SU-DHL-6 (cell line): ENCODE results near the gene RGMA.

Experiments used
- H2AFZ ChIP-seq: fragments of 200-600 bp; sonication (generic); 2 replicates; pipeline ENCODE4 v1.6.1; 2014; ENCODE audit warnings: low read depth, mild to moderate bottlenecking, moderate library complexity, mixed read lengths, antibody characterized with exemption, low read length; ENCODE audit not compliant: severe bottlenecking
- H3F3A ChIP-seq: fragments of 200-600 bp; shearing (Covaris generic); 2 replicates; pipeline ENCODE4 v1.6.0; 2016; ENCODE audit warnings: antibody characterized with exemption, mild to moderate bottlenecking; ENCODE audit not compliant: insufficient read depth
- H3K27ac ChIP-seq: fragments of 200-600 bp; sonication (generic); 2 replicates; pipeline ENCODE4 v1.5.1; 2016; ENCODE audit warnings: low read depth, mild to moderate bottlenecking, low read length, moderate library complexity, mixed read lengths
- H3K27me3 ChIP-seq: fragments of 200-600 bp; sonication (generic), shearing (Covaris generic); 2 replicates; pipeline ENCODE4 v1.6.0; 2014; ENCODE audit warnings: mild to moderate bottlenecking, low read length
- H3K36me3 ChIP-seq: fragments of 200-600 bp; sonication (generic); 2 replicates; pipeline ENCODE4 v1.6.1; 2014; ENCODE audit warnings: mild to moderate bottlenecking, low read length, mixed read lengths
- H3K4me2 ChIP-seq: fragments of 300-600, 200-600 bp; shearing (Covaris generic), sonication (generic); 2 replicates; pipeline ENCODE4 v1.6.0; 2014; ENCODE audit warnings: low read length, low read depth, mild to moderate bottlenecking; ENCODE audit not compliant: poor library complexity, severe bottlenecking
- H3K4me3 ChIP-seq: fragments of 200-600 bp; sonication (generic); 2 replicates; pipeline ENCODE4 v1.5.1; 2014; ENCODE audit warnings: antibody characterized with exemption, low read length, mild to moderate bottlenecking, mixed read lengths; ENCODE audit not compliant: insufficient read depth, poor library complexity, severe bottlenecking
- H3K79me2 ChIP-seq: fragments of 200-600 bp; sonication (generic); 2 replicates; pipeline ENCODE4 v1.6.1; 2014; ENCODE audit warnings: mild to moderate bottlenecking, low read length, moderate library complexity; ENCODE audit not compliant: insufficient read depth
- H3K9ac ChIP-seq: fragments of 200-600 bp; sonication (generic); 2 replicates; pipeline ENCODE4 v1.7.0; 2014; ENCODE audit warnings: mild to moderate bottlenecking, low read length
- H3K9me2 ChIP-seq: fragments of 200-600 bp; sonication (generic); replicated peaks from 2 replicates; pipeline ENCODE4 v1.6.1; 2014; ENCODE audit warnings: low read length; ENCODE audit not compliant: insufficient read depth
- H3K9me3 ChIP-seq: fragments of 200-600 bp; sonication (generic); 2 replicates; pipeline ENCODE4 v1.6.1; 2014; ENCODE audit warnings: low read length, mixed read lengths; ENCODE audit not compliant: insufficient read depth
- H4K20me1 ChIP-seq: fragments of 200-600 bp; sonication (generic); 2 replicates; pipeline ENCODE4 v1.6.1; 2014; ENCODE audit warnings: low read depth, mild to moderate bottlenecking, antibody characterized with exemption, low read length, moderate library complexity, mixed read lengths
- CTCF ChIP-seq: fragments of 200-600 bp; sonication (generic); IDR thresholded peaks from one replicate; pipeline ENCODE4 v1.5.1; 2017; ENCODE audit warnings: antibody characterized with exemption, mild to moderate bottlenecking, low read length, moderate library complexity; ENCODE audit not compliant: insufficient read depth, poor library complexity, severe bottlenecking
- EZH2phosphoT487 ChIP-seq: fragments of 200-600 bp; sonication (generic), shearing (Covaris generic); conservative IDR thresholded peaks from 2 replicates; pipeline ENCODE4 v1.6.1; 2018; ENCODE audit warnings: mild to moderate bottlenecking, antibody characterized with exemption, low read length, moderate library complexity, mixed read lengths

RGMA gene

GRCh38 chr15:93070551-93071296 is 18.3 kb downstream of the RGMA start:
- no peaks in the 10 kb centered on the region for H3K27me3 ChIP-seq
- H3K9me2 ChIP-seq = no peaks in the 10 kb centered on the region
- H4K20me1 ChIP-seq = no peaks in the 10 kb centered on the region
- no peaks in the 10 kb centered on the region for H3K79me2 ChIP-seq
- H3K4me2 ChIP-seq = no peak overlapping the region
- TF ChIP-seq CTCF = no peak
- no peak for TF ChIP-seq EZH2phosphoT487
- no peak overlapping the region for H3K4me3 ChIP-seq
- no peak overlapping the region for H3K27ac ChIP-seq
- no peaks in the 10 kb centered on the region for H3F3A ChIP-seq
- no peaks in the 10 kb centered on the region for H3K36me3 ChIP-seq
- H3K9me3 ChIP-seq = no peaks in the 10 kb centered on the region
- H3K9ac ChIP-seq = no peak overlapping the region
- no peak overlapping the region for H2AFZ ChIP-seq

GRCh38 chr15:93070132-93070531 is 18.9 kb downstream of the RGMA start:
- H3K27ac ChIP-seq = no peak overlapping the region
- TF ChIP-seq CTCF (no peak), EZH2phosphoT487 (no peak)
- no peak overlapping the region for H2AFZ ChIP-seq
- H3K27me3 ChIP-seq = no peaks in the 10 kb centered on the region
- no peaks in the 10 kb centered on the region for H4K20me1 ChIP-seq
- no peaks in the 10 kb centered on the region for H3K36me3 ChIP-seq
- no peaks in the 10 kb centered on the region for H3K79me2 ChIP-seq
- H3K9ac ChIP-seq = no peak overlapping the region
- H3K9me2 ChIP-seq = no peaks in the 10 kb centered on the region
- H3K4me2 ChIP-seq = no peak overlapping the region
- H3F3A ChIP-seq = no peaks in the 10 kb centered on the region
- no peak overlapping the region for H3K4me3 ChIP-seq
- H3K9me3 ChIP-seq = no peaks in the 10 kb centered on the region

- H3K4me3 ChIP-seq = no peak overlapping the region
- no peaks in the 10 kb centered on the region for H3K36me3 ChIP-seq
- no peaks in the 10 kb centered on the region for H3K9me3 ChIP-seq
- H4K20me1 ChIP-seq = no peaks in the 10 kb centered on the region
- H3K9ac ChIP-seq = no peak overlapping the region
- H3F3A ChIP-seq = no peaks in the 10 kb centered on the region
- no peaks in the 10 kb centered on the region for H3K27me3 ChIP-seq
- H3K9me2 ChIP-seq = no peaks in the 10 kb centered on the region
- no peaks in the 10 kb centered on the region for H3K79me2 ChIP-seq
- no peak overlapping the region for H3K27ac ChIP-seq
- H2AFZ ChIP-seq = no peak overlapping the region
- no peak for TF ChIP-seq CTCF
- no peak overlapping the region for H3K4me2 ChIP-seq
Measured at GRCh38 chr15:93068581-93069199, 20.3 kb downstream of the RGMA start.
